Heart left ventricle (tissue), 16 donors: Measurements from ENCODE around the gene GADD45GIP1. TPM values are rescaled to one million over a fixed set of nuclear protein-coding genes. Genes with fewer than 3 reads are reported as not detected.
"Not testable (repeated sequence)": the region's sequence is repeated elsewhere in the genome, so short reads cannot be mapped to it uniquely, and the experiment has no call there.

ENCODE experiments used
- ATAC-seq, 4 donors: fragments of 200-7000 bp; cut with Tn5 transposase; one replicate each; pipeline ENCODE4 v1.9.1; 2020 to 2022; ENCODE audit warnings: moderate library complexity in 4 of 4, mild to moderate bottlenecking in 3 of 4, moderate number of reproducible peaks in 1 of 4
- DNase-seq, 5 donors: peaks; one replicate each; pipeline ENCODE4 v3.0.0-alpha.2; 2020
- H3K27ac ChIP-seq, 12 donors: fragments of 200-600 bp; sonication (generic) in 4 of 12; one replicate each; pipeline versions ENCODE4 v1.5.0 to v1.8.0; 2016 to 2022; ENCODE audit warnings: mild to moderate bottlenecking in 2 of 12
- H3K27me3 ChIP-seq, 9 donors: fragments of 200-600 bp; sonication (generic) in 2 of 9; one replicate each; pipeline versions ENCODE4 v1.5.1 to v1.8.0; 2016 to 2022; ENCODE audit warnings: mild to moderate bottlenecking in 3 of 9
- H3K36me3 ChIP-seq, 9 donors: fragments of 200-600 bp; sonication (generic) in 2 of 9; one replicate each; pipeline versions ENCODE4 v1.5.0 to v1.8.0; 2018 to 2022; ENCODE audit warnings: mild to moderate bottlenecking in 2 of 9
- H3K4me1 ChIP-seq, 12 donors: fragments of 200-600 bp; sonication (generic) in 4 of 12; one replicate each; pipeline versions ENCODE4 v1.5.0 to v1.8.0; 2016 to 2022; ENCODE audit warnings: mild to moderate bottlenecking in 3 of 12
- H3K4me3 ChIP-seq, 12 donors: fragments of 200-600 bp; sonication (generic) in 4 of 12; one replicate each; pipeline versions ENCODE4 v1.5.0 to v1.8.0; 2017 to 2022; ENCODE audit warnings: mild to moderate bottlenecking in 9 of 12, moderate library complexity in 4 of 12
- H3K9me3 ChIP-seq, 12 donors: fragments of 200-600 bp; sonication (generic) in 4 of 12; one replicate each; pipeline versions ENCODE4 v1.5.0 to v1.8.0; 2016 to 2022; ENCODE audit warnings: mild to moderate bottlenecking in 1 of 12
- CTCF ChIP-seq, 12 donors: fragments of 200-600 bp; sonication (generic) in 4 of 12; IDR thresholded peaks; one replicate each; pipeline versions ENCODE4 v1.5.0 to v1.8.0; 2018 to 2022; ENCODE audit warnings: antibody characterized with exemption in 12 of 12, mild to moderate bottlenecking in 5 of 12
- POLR2A ChIP-seq, 2 donors: fragments of 450-650 bp; IDR thresholded peaks; one replicate each; pipeline ENCODE4 v1.6.1; 2017; ENCODE audit warnings: antibody characterized with exemption in 2 of 2, mild to moderate bottlenecking in 2 of 2, moderate library complexity in 2 of 2
- WGBS, 4 donors: extraction: QIAGEN DNeasy Blood & Tissue Kit in 2 of 4; methylation state at CpG; one replicate each; pipeline versions ENCODE4 v1.1.5 to v1.1.7; 2013 to 2018; 5-methylcytosine and 5-hydroxymethylcytosine counted together
- intact Hi-C, 10 donors: fragments of 100-400 bp; cut with DNase I; formaldehyde crosslinking; loops; one replicate each; pipeline versions ENCODE4 v1.11.1 to v1.14.2; 2022
- polyA plus RNA-seq, 2 donors: library from polyadenylated mRNA; stranded (reverse); fragments of 200-250 nt; gene quantifications; one replicate each; pipeline ENCODE4 v1.2.3, GENCODE V29; 2013
- total RNA-seq, 9 donors: library from RNA; depleted of rRNA in 2 of 9; stranded (reverse); fragments of >200 nt in 2 of 9; fragmentation: NEBNext Ultra II Directional in 3 of 9; extraction: Animal tissue kit (Norgen Biotek cat#: 25700) in 3 of 9; gene quantifications; one replicate each; pipeline versions ENCODE4 v1.1.0 to v1.2.4, GENCODE V29; 2016 to 2023
- donor health status: ischemic (EF 13 %, LVEDD 7.1; RV severe dilation, severe dysfunction).
- donor health status: healthy with polysubstance abuse.
- donor health status: DM: no; HTN: yes; CAD: no.
- donor health status: DM: no; HTN: no; CAD: no.
- donor health status: ischemic (EF 25% LVEDD 6.9; RV normal size, moderate dysfunction).
- donor health status: ischemic (EF 25% LVEDD 5.7; RV mildly dilated, moderate dysfunction).
- donor health status: healthy.
- donor health status: DM: yes; HTN: yes; CAD: no.
- donor health status: ischemic (EF 35%, LVEDD 5.7; RV mildly dilated, moderate dysfunction).
- donor health status: nonischemic (EF 11% LVEDD 7.7; RV severe dilation, severe dysfunction).
- donor health status: DM: yes; HTN: yes; CAD: no.
- donor health status: PGD.
- donor health status: ischemic (EF 29% LVEDD 5.4; RV normal size, mild dysfunction).
- donor health status: nonischemic (EF 23%, LVEDD 6.1; RV moderate dilation, normal function).

The GADD45GIP1 gene
- total and polyA plus RNA-seq, 11 donors = 17.2 to 119 (median 30.4) TPM

GRCh38 chr19:12983542-12984142, 26.6 kb upstream of the GADD45GIP1 start:
- intact Hi-C loops = loop anchor here in 9 of 10 donors (1.0 to 10.0 kb wide), 10 partner anchors 47 to 113 kb away; no protein-coding TSS in a partner anchor
- ATAC-seq (peak; percentile 30 to 83 (median 78)), DNase-seq (peak; percentile 73 to 92 (median 83))
- H3K27ac ChIP-seq = peak overlapping the region in 1 of 12 donors; percentile 47
- peaks cover 0 to 5% (median 0%) of the 10 kb centered on the region in 9 donors for H3K27me3 ChIP-seq
- H3K4me3 ChIP-seq = peak overlapping the region in 10 of 12 donors; percentile 26 to 50 (median 42)
- H3K36me3 ChIP-seq = no peaks in the 10 kb centered on the region
- H3K4me1 ChIP-seq = peaks cover 0 to 28% (median 15%) of the 10 kb centered on the region in 12 donors
- peak; percentile 76 to 99 (median 97) for TF ChIP-seq CTCF (IDR thresholded peaks at IDR 0.05)
- peak in 1 of 2 donors; percentile 27 for TF ChIP-seq POLR2A (IDR thresholded peaks at IDR 0.05)
- no peaks in the 10 kb centered on the region for H3K9me3 ChIP-seq
- 10 to 16% (median 10%) methylated on average over 32 to 51 of the region's 51 CpGs for WGBS, 4 donors

GRCh38 chr19:12983091-12983490, 26.1 kb upstream of the GADD45GIP1 start:
- intact Hi-C loops = loop anchor here in 8 of 10 donors (1.0 to 10.0 kb wide), 6 partner anchors 49 to 113 kb away; no protein-coding TSS in a partner anchor
- Histone ChIP-seq H3K27me3 (peaks cover 0 to 5% (median 0%) of the 10 kb centered on the region in 9 donors), H3K4me1 (peaks cover 0 to 28% (median 15%) of the 10 kb centered on the region in 12 donors), H3K4me3 (peak overlapping the region in 10 of 12 donors; percentile 26 to 50 (median 42)), H3K27ac (peak overlapping the region in 1 of 12 donors; percentile 47), H3K36me3 (no peaks in the 10 kb centered on the region), H3K9me3 (no peaks in the 10 kb centered on the region)
- no peak for TF ChIP-seq CTCF (IDR thresholded peaks at IDR 0.05)
- no peak for TF ChIP-seq POLR2A (IDR thresholded peaks at IDR 0.05)
- DNase-seq (no peak), ATAC-seq (no peak)
- WGBS, 4 donors = 55 to 64% (median 61%) methylated on average over 10 of the region's 10 CpGs

DNA sequence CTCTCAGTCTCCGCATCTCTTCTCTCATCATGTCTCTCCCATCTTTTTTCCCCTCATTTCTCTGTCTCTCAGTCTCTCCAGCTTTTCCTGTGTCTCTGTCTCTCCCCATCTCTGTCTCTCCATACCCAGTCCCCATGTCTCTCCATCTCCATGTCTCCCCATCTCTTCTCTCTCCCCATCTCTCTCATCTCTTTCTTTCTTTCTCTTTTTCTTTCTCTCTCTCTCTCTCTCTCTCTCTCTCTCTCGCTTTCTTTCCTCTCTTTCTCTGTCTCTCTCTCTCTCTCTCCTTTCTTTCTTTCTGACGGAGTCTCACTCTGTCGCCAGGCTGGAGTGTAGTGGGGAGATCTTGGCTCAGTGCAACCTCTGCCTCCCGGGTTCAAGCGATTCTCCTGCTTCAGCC, 25.6 kb upstream of the GADD45GIP1 start:
- TF ChIP-seq POLR2A (IDR thresholded peaks at IDR 0.05) = no peak
- no peak for TF ChIP-seq CTCF (IDR thresholded peaks at IDR 0.05)
- peaks cover 0 to 5% (median 0%) of the 10 kb centered on the region in 9 donors for H3K27me3 ChIP-seq
- H3K4me3 ChIP-seq = no peak overlapping the region
- no peak overlapping the region for H3K27ac ChIP-seq
- intact Hi-C loops = loop anchor here in 8 of 10 donors (1.0 to 10.0 kb wide), 6 partner anchors 50 to 114 kb away; no protein-coding TSS in a partner anchor
- DNase-seq = no peak
- no peaks in the 10 kb centered on the region for H3K36me3 ChIP-seq
- no peak for ATAC-seq
- H3K9me3 ChIP-seq = no peaks in the 10 kb centered on the region
- 91 to 94% (median 92%) methylated on average over 6 of the region's 6 CpGs for WGBS, 4 donors
- H3K4me1 ChIP-seq = peaks cover 0 to 28% (median 15%) of the 10 kb centered on the region in 12 donors

DNA sequence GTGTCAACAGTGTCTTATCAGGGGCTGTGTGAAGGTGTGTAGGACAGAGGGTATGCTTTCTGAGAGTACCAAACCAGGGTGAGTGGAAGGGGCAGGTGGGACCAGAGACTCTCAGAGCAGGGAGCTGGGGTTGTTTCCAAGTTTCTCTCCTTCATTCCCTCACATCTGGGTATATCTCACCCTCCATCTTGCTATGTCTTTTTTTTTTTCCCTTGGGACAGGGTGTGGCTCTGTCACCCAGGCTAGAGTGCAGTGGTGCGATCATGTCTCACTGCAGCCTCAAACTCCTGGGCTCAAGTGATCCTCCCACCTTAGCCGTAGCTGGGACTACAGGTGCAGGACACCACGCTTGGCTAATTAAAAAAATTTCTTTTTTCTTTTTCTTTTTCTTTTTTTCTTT, 23.0 kb upstream of the GADD45GIP1 start:
- peaks cover 0 to 5% (median 0%) of the 10 kb centered on the region in 9 donors for H3K27me3 ChIP-seq
- no peak overlapping the region for H3K4me3 ChIP-seq
- ATAC-seq (no peak), DNase-seq (no peak)
- intact Hi-C loops = loop anchor here in 9 of 10 donors (2.0 to 10.0 kb wide), 10 partner anchors 52 to 615 kb away; no protein-coding TSS in a partner anchor
- WGBS, 4 donors = 91 to 98% (median 97%) methylated on average over 3 of the region's 3 CpGs
- H3K36me3 ChIP-seq = no peaks in the 10 kb centered on the region
- no peaks in the 10 kb centered on the region for H3K9me3 ChIP-seq
- no peak overlapping the region for H3K27ac ChIP-seq
- H3K4me1 ChIP-seq = peaks cover 0 to 25% (median 13%) of the 10 kb centered on the region in 12 donors
- TF ChIP-seq POLR2A (IDR thresholded peaks at IDR 0.05) (no peak), CTCF (IDR thresholded peaks at IDR 0.05) (no peak)

- H3K4me3 ChIP-seq, H3K36me3 ChIP-seq, H3K27me3 ChIP-seq, H3K27ac ChIP-seq, DNase-seq, H3K9me3 ChIP-seq, ATAC-seq: not testable (repeated sequence)
- intact Hi-C loops = loop anchor here in 8 of 10 donors (2.0 to 10.0 kb wide), 7 partner anchors 281 to 619 kb away; no protein-coding TSS in a partner anchor
- WGBS, 4 donors = 86 to 93% (median 88%) methylated on average over 7 of the region's 7 CpGs
- peaks cover 0 to 15% (median 4%) of the 10 kb centered on the region in 12 donors for H3K4me1 ChIP-seq
Measured at GRCh38 chr19:12976109-12976508, 19.1 kb upstream of the GADD45GIP1 start.
